Right atrium auricular region (tissue), 2 donors: ENCODE measurements around the gene CERT1. TPM values are rescaled to one million over a fixed set of nuclear protein-coding genes. Genes with fewer than 3 reads are reported as not detected.

Experiments
- DNase-seq: peaks from one replicate; pipeline ENCODE4 v3.0.0-alpha.2; 2019; ENCODE audit warnings: low spot score
- H3K27ac ChIP-seq, 2 donors: fragments of 200-600 bp; sonication (generic); 1 replicate in 1 of 2; 2 replicates in 1 of 2; pipeline ENCODE4 v1.5.1; 2016 to 2019
- H3K27me3 ChIP-seq, 2 donors: fragments of 200-600 bp; sonication (generic); one replicate each; pipeline versions ENCODE4 v1.5.1 to v1.6.0; 2017 to 2019
- H3K36me3 ChIP-seq: fragments of 200-600 bp; sonication (generic); one replicate; pipeline ENCODE4 v1.5.1; 2016
- H3K4me1 ChIP-seq, 2 donors: fragments of 200-600 bp; sonication (generic); one replicate each; pipeline versions ENCODE4 v1.5.1 to v1.6.0; 2017 to 2019
- H3K4me3 ChIP-seq, 2 donors: fragments of 200-600 bp; sonication (generic); 1 replicate in 1 of 2; 2 replicates in 1 of 2; pipeline ENCODE4 v1.5.1; 2017 to 2019; ENCODE audit warnings: mild to moderate bottlenecking in 1 of 2, moderate library complexity in 1 of 2
- H3K9me3 ChIP-seq, 2 donors: fragments of 200-600 bp; sonication (generic); one replicate each; pipeline ENCODE4 v1.5.1; 2019
- total RNA-seq, 2 donors: library from RNA; depleted of rRNA; stranded (reverse); fragments of >200 nt; gene quantifications; one replicate each; pipeline ENCODE4 v1.1.0, GENCODE V29; 2016
- TF ChIP-seq, protein P1 (sequence below), 2 donors: fragments of 200-600 bp; sonication (generic); IDR thresholded peaks; one replicate each; pipeline ENCODE4 v1.5.1; 2019; ENCODE audit warnings: antibody characterized with exemption in 2 of 2

Gene CERT1
- total RNA-seq, 2 donors from 2014 or later: 12.3 to 12.6 TPM

DNA sequence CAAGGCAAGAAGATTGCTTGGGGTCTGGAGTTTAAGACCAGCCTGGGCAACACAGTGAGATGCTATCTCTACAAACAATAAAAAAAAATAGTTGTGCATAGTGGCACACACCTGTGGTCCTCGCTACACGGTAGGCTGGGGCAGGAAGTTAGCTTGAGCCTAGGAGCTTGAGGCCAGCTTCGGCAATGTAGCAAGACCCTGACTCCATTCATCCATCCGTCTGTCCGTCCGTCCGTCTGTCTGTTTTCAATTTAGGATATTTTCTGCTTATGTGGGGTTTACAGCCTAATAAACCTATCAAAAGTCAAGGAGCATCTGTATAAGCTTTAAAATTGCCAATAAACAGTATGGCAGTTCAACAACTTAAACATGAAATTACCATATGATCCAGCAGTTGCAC is 154.7 kb downstream of the CERT1 start:
- Histone ChIP-seq H3K27me3 (no peaks in the 10 kb centered on the region), H3K27ac (no peak overlapping the region), H3K4me1 (no peaks in the 10 kb centered on the region), H3K36me3 (peaks cover 81% of the 10 kb centered on the region), H3K4me3 (no peak overlapping the region), H3K9me3 (no peaks in the 10 kb centered on the region)
- DNase-seq: no peak
- TF ChIP-seq, protein P1, sequence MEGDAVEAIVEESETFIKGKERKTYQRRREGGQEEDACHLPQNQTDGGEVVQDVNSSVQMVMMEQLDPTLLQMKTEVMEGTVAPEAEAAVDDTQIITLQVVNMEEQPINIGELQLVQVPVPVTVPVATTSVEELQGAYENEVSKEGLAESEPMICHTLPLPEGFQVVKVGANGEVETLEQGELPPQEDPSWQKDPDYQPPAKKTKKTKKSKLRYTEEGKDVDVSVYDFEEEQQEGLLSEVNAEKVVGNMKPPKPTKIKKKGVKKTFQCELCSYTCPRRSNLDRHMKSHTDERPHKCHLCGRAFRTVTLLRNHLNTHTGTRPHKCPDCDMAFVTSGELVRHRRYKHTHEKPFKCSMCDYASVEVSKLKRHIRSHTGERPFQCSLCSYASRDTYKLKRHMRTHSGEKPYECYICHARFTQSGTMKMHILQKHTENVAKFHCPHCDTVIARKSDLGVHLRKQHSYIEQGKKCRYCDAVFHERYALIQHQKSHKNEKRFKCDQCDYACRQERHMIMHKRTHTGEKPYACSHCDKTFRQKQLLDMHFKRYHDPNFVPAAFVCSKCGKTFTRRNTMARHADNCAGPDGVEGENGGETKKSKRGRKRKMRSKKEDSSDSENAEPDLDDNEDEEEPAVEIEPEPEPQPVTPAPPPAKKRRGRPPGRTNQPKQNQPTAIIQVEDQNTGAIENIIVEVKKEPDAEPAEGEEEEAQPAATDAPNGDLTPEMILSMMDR (IDR thresholded peaks at IDR 0.05): no peak

- Histone ChIP-seq H3K4me1 (no peaks in the 10 kb centered on the region), H3K9me3 (no peaks in the 10 kb centered on the region), H3K4me3 (no peak overlapping the region), H3K27me3 (no peaks in the 10 kb centered on the region), H3K27ac (no peak overlapping the region), H3K36me3 (peaks cover 90% of the 10 kb centered on the region)
- DNase-seq: no peak
- TF ChIP-seq, protein P1 (IDR thresholded peaks at IDR 0.05): no peak
Observed at GRCh38 chr5:75355236-75355635, 156.2 kb downstream of the CERT1 start.

GRCh38 chr5:75351139-75351926 is 160.1 kb downstream of the CERT1 start:
- peaks cover 79% of the 10 kb centered on the region for H3K36me3 ChIP-seq
- H3K27me3 ChIP-seq: no peaks in the 10 kb centered on the region
- H3K27ac ChIP-seq: no peak overlapping the region
- no peak overlapping the region for H3K4me3 ChIP-seq
- no peaks in the 10 kb centered on the region for H3K4me1 ChIP-seq
- H3K9me3 ChIP-seq: no peaks in the 10 kb centered on the region
- DNase-seq: no peak
- TF ChIP-seq, protein P1 (IDR thresholded peaks at IDR 0.05): no peak

DNA sequence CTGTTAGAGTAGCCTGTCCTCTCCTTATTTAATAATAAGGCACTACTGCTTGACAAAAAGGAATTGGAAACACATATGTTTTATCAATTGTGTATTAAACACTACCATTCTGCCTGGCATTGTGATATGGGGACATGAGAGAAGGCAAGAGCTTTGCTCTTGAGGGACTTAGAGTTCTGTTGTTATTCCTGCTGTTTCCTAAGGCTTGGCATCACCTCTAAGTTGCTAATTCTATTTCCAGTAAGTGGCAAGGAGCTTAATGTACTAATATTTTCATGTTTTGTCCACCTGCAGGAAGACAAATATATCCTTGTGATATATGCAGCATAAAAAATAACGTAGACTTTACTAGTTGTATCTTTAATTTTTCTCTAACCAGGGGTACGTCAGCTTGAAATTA is 161.8 kb downstream of the CERT1 start:
- Histone ChIP-seq H3K9me3 (no peaks in the 10 kb centered on the region), H3K4me3 (no peak overlapping the region), H3K4me1 (no peaks in the 10 kb centered on the region), H3K27me3 (no peaks in the 10 kb centered on the region), H3K27ac (no peak overlapping the region), H3K36me3 (peaks cover 74% of the 10 kb centered on the region)
- DNase-seq: no peak
- TF ChIP-seq, protein P1 (IDR thresholded peaks at IDR 0.05): no peak

- Histone ChIP-seq H3K27me3 (no peaks in the 10 kb centered on the region), H3K9me3 (no peaks in the 10 kb centered on the region), H3K36me3 (peaks cover 66% of the 10 kb centered on the region), H3K4me1 (no peaks in the 10 kb centered on the region), H3K4me3 (no peak overlapping the region), H3K27ac (no peak overlapping the region)
- DNase-seq: no peak
- TF ChIP-seq, protein P1 (IDR thresholded peaks at IDR 0.05): no peak
Observed at GRCh38 chr5:75348241-75348640, 163.2 kb downstream of the CERT1 start.

DNA sequence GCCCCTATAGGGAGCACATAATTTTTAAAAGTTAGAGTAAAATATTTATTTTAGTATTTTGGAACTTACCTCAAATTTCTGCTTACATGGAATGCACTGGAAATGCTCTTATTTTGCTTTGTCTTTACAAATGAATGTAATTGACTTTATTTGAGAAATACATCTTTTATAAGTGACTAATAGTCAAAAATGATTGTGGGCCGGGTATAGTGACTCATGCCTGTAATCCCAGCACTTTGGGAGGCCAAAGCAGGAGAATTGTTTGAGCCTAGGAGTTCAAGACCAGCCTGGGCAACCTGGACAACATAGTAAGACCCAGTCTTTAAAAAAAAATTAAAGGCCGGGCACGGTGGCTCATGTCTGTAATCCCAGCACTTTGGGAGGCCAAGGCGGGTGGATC is 168.6 kb downstream of the CERT1 start:
- no peak for DNase-seq
- H3K4me1 ChIP-seq: peaks cover 0 to 8% of the 10 kb centered on the region in 2 donors
- H3K4me3 ChIP-seq: no peak overlapping the region
- peaks cover 29% of the 10 kb centered on the region for H3K36me3 ChIP-seq
- no peaks in the 10 kb centered on the region for H3K9me3 ChIP-seq
- H3K27ac ChIP-seq: no peak overlapping the region
- no peaks in the 10 kb centered on the region for H3K27me3 ChIP-seq
- TF ChIP-seq, protein P1 (IDR thresholded peaks at IDR 0.05): no peak
